Uterus (tissue), 2 donors: ENCODE results near the gene SRCAP.

Experiments used
- POLR2A ChIP-seq, 2 donors: fragments of 450-650 bp; IDR thresholded peaks; one replicate each; pipeline ENCODE4 v1.6.1; 2016; ENCODE audit warnings: antibody characterized with exemption in 2 of 2, mild to moderate bottlenecking in 1 of 2, moderate library complexity in 1 of 2
- TF ChIP-seq, protein P1 (sequence below), 4 experiments: fragments of 200-600 bp in 2 of 4; fragments of 450-650 bp in 2 of 4; sonication (generic) in 2 of 4; IDR thresholded peaks; one replicate each; pipeline ENCODE4 v1.5.1; 2016 to 2019; ENCODE audit warnings: antibody characterized with exemption in 4 of 4, mild to moderate bottlenecking in 2 of 4, moderate library complexity in 1 of 4

- TF ChIP-seq, protein P1, sequence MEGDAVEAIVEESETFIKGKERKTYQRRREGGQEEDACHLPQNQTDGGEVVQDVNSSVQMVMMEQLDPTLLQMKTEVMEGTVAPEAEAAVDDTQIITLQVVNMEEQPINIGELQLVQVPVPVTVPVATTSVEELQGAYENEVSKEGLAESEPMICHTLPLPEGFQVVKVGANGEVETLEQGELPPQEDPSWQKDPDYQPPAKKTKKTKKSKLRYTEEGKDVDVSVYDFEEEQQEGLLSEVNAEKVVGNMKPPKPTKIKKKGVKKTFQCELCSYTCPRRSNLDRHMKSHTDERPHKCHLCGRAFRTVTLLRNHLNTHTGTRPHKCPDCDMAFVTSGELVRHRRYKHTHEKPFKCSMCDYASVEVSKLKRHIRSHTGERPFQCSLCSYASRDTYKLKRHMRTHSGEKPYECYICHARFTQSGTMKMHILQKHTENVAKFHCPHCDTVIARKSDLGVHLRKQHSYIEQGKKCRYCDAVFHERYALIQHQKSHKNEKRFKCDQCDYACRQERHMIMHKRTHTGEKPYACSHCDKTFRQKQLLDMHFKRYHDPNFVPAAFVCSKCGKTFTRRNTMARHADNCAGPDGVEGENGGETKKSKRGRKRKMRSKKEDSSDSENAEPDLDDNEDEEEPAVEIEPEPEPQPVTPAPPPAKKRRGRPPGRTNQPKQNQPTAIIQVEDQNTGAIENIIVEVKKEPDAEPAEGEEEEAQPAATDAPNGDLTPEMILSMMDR (IDR thresholded peaks at IDR 0.05): no peak
- TF ChIP-seq POLR2A (IDR thresholded peaks at IDR 0.05): no peak
Measured at GRCh38 chr16:30692396-30693064, 6.4 kb upstream of the SRCAP start.
